Lower leg skin (tissue), 4 donors: Measurements from ENCODE around the gene GOLGA8M. TPM values are rescaled to one million over a fixed set of nuclear protein-coding genes. Genes with fewer than 3 reads are reported as not detected.
"Not testable (repeated sequence)": the region's sequence is repeated elsewhere in the genome, so short reads cannot be mapped to it uniquely, and the experiment has no call there.

ENCODE experiments used
- DNase-seq, 2 donors: peaks; one replicate each; pipeline ENCODE4 v3.0.0-alpha.2; 2019; ENCODE audit warnings: low spot score in 2 of 2
- H3K4me3 ChIP-seq: fragments of 200-600 bp; sonication (generic); 2 replicates; pipeline ENCODE4 v1.5.1; 2017; ENCODE audit warnings: mild to moderate bottlenecking, low read depth; ENCODE audit not compliant: poor library complexity, severe bottlenecking
- POLR2A ChIP-seq, 2 donors: fragments of 450-650 bp; IDR thresholded peaks; one replicate each; pipeline ENCODE4 v1.6.1; 2016 to 2017; ENCODE audit warnings: antibody characterized with exemption in 2 of 2, mild to moderate bottlenecking in 1 of 2, moderate library complexity in 1 of 2
- WGBS, 2 donors: methylation state at CpG; one replicate each; pipeline ENCODE4 v1.1.5; 2018; 5-methylcytosine and 5-hydroxymethylcytosine counted together
- intact Hi-C: fragments of 100-400 bp; cut with DNase I; formaldehyde crosslinking; loops from one replicate; pipeline ENCODE4 v1.15.0; 2023; ENCODE audit warnings: low total_unique reads
- total RNA-seq, 4 donors: library from RNA; depleted of rRNA; stranded (reverse); fragments of >200 nt; gene quantifications; one replicate each; pipeline ENCODE4 v1.1.0, GENCODE V29; 2016
- TF ChIP-seq, protein P1 (sequence below), 3 donors: fragments of 450-650 bp; IDR thresholded peaks; one replicate each; pipeline ENCODE4 v1.5.1; 2016; ENCODE audit warnings: antibody characterized with exemption in 3 of 3, mild to moderate bottlenecking in 3 of 3, moderate library complexity in 2 of 3

The GOLGA8M gene
- total RNA-seq = 1 to 10 TPM in 1 of 4 donors, under 1 TPM in 1, not detected in 2; 0.13 to 1.6 TPM

DNA sequence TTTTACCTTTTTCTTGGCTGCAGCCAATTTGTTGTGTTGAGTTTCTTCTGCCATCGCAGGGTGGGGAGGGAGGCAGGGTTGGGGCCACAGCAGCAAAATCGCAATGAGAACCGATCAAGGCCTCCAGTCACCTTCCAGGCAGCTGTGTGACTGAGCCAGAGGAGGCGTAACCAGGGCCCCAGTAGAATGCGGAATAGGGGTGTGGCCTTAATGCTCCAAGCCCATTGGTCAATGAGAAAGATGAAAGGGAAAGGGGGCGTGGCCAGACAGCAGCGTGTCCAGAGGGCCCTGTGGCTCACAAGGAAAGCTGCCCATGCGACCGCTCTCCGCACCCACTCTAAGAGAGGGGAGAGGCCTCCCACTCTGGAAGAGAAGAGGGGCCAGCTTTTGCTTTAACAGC, at the start of gene GOLGA8M:
GOLGA8M (minus strand) TSS at position 152 of the 400 bp plus-strand sequence; CDS start at position 54, 98 bp downstream.
- DNase-seq, intact Hi-C loops, H3K4me3 ChIP-seq: not testable (repeated sequence)
- no CpG with 5 or more reads among the region's 10 CpGs for WGBS, 2 donors

- 69 to 84% methylated on average over 6 of the region's 6 CpGs for WGBS, 2 donors
- DNase-seq, H3K4me3 ChIP-seq, intact Hi-C loops: not testable (repeated sequence)
Observed at GRCh38 chr15:28742890-28743289, 30.7 kb upstream of the GOLGA8M start.

GRCh38 chr15:28738590-28739292, 26.5 kb upstream of the GOLGA8M start:
- H3K4me3 ChIP-seq, DNase-seq, intact Hi-C loops: not testable (repeated sequence)
- 19 to 21% methylated on average over 7 to 9 of the region's 9 CpGs for WGBS, 2 donors

DNA sequence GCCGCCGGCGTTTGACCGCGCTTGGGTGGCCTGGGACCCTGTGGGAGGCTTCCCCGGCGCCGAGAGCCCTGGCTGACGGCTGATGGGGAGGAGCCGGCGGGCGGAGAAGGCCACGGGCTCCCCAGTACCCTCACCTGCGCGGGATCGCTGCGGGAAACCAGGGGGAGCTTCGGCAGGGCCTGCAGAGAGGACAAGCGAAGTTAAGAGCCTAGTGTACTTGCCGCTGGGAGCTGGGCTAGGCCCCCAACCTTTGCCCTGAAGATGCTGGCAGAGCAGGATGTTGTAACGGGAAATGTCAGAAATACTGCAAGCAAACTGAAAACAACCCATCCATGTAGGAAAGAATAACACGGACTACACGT, 26.0 kb upstream of the GOLGA8M start:
- 0 to 2% methylated on average over 3 of the region's 23 CpGs for WGBS, 2 donors
- peak overlapping the region; percentile 17 for H3K4me3 ChIP-seq
- intact Hi-C loops, DNase-seq: not testable (repeated sequence)

DNA sequence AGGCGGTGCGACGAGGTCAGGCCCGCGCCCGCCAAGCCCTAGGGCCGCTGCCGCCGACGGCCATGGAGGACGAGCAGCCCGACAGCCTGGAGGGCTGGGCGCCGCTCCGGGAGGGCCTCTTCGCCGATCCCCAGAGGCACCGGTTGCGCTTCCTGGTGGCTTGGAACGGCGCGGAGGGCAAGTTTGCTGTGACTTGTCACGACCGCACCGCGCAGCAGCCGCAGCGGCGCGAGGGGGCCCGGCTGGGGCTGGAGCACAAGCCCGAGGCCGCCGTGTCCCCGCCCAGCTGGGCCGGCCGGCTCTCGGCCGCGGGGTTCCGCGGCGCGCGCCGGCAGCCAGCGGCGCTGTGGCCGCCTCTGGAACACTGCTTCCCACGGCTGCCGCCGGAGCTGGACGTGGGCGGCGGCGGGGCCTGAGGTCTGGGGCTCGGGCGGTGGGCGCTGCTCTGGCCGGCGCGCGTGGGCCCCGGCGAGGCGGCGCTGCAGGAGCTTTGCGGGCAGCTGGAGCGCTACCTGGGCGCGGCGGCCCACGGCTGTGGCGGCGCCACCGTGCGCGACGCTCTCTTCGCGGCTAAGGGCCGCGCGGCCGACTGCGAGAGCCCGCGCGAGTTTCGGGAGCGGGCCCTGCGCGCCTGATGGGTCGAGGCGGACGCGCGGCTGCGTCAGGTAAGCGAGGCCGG, 25.4 kb upstream of the GOLGA8M start:
- H3K4me3 ChIP-seq = peak overlapping the region; percentile 17
- 0 to 2% methylated on average over 6 to 7 of the region's 101 CpGs for WGBS, 2 donors
- DNase-seq, intact Hi-C loops: not testable (repeated sequence)

- intact Hi-C loops, H3K4me3 ChIP-seq, DNase-seq: not testable (repeated sequence)
- 21 to 52% methylated on average over 2 of the region's 2 CpGs for WGBS, 2 donors
Observed at GRCh38 chr15:28728061-28728460, 15.8 kb upstream of the GOLGA8M start.

GRCh38 chr15:28727026-28727425, 14.8 kb upstream of the GOLGA8M start:
- DNase-seq, intact Hi-C loops, H3K4me3 ChIP-seq: not testable (repeated sequence)
- 94 to 98% methylated on average over 14 of the region's 14 CpGs for WGBS, 2 donors

GRCh38 chr15:28726102-28726501, 13.9 kb upstream of the GOLGA8M start:
- no peak for DNase-seq
- 94 to 97% methylated on average over 17 of the region's 17 CpGs for WGBS, 2 donors

DNA sequence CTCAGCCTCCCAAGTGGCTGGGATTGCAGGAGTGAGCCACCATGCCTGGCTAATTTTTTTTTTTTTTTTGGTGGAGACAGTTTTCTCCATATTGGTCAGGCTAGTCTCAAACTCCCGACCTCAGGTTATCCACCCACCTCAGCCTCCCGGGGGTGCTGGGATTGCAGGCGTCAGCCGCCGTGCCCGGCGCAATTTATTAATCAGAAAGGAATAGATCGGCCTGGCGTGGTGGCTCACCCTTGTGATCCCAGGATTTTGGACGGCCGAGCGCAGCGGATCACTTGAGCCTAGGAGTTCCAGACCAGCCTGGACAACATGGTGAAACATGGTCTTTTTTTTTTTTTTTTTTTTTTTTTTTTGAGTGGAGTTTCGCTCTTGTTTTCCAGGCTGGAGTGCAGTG, 13.3 kb upstream of the GOLGA8M start:
- TF ChIP-seq, protein P1, sequence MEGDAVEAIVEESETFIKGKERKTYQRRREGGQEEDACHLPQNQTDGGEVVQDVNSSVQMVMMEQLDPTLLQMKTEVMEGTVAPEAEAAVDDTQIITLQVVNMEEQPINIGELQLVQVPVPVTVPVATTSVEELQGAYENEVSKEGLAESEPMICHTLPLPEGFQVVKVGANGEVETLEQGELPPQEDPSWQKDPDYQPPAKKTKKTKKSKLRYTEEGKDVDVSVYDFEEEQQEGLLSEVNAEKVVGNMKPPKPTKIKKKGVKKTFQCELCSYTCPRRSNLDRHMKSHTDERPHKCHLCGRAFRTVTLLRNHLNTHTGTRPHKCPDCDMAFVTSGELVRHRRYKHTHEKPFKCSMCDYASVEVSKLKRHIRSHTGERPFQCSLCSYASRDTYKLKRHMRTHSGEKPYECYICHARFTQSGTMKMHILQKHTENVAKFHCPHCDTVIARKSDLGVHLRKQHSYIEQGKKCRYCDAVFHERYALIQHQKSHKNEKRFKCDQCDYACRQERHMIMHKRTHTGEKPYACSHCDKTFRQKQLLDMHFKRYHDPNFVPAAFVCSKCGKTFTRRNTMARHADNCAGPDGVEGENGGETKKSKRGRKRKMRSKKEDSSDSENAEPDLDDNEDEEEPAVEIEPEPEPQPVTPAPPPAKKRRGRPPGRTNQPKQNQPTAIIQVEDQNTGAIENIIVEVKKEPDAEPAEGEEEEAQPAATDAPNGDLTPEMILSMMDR (IDR thresholded peaks at IDR 0.05) = no peak
- no peak for TF ChIP-seq POLR2A (IDR thresholded peaks at IDR 0.05)
- WGBS, 2 donors = 95 to 98% methylated on average over 12 to 14 of the region's 14 CpGs
- intact Hi-C loops = no loop called here
- no peak overlapping the region for H3K4me3 ChIP-seq
- no peak for DNase-seq

More at GRCh38 chr15:28726102-28726501, 13.9 kb upstream of the GOLGA8M start:
- intact Hi-C loops = no loop called here
- no peak for TF ChIP-seq POLR2A (IDR thresholded peaks at IDR 0.05)
- TF ChIP-seq, protein P1 (IDR thresholded peaks at IDR 0.05) = no peak
- H3K4me3 ChIP-seq = no peak overlapping the region

DNA sequence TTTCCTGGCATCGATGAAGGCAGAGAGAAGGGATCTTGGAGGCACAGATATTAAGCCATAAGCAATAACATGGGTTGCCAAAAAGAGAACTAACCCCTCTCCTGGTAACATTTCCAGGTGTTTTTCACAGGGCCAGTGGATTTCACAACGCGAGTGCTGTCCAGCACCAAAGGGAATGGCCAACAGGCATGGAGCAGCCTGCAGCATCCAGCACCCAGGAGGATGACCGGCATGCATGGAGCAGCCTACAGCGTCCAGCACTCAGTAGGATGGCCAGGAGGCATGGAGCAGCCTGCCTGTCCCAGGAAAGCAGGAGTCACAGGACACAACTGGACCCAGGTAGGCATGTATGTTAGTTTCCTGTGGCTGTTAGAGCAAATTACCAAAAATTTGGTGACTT, 11.8 kb upstream of the GOLGA8M start:
- intact Hi-C loops, DNase-seq: not testable (repeated sequence)
- 83 to 95% methylated on average over 2 to 4 of the region's 5 CpGs for WGBS, 2 donors

GRCh38 chr15:28719626-28720025, 7.4 kb upstream of the GOLGA8M start:
- H3K4me3 ChIP-seq, intact Hi-C loops, DNase-seq: not testable (repeated sequence)
- 65 to 66% methylated on average over 4 of the region's 4 CpGs for WGBS, 2 donors

More for the DNA sequence above, 11.8 kb upstream of the GOLGA8M start:
- not testable (repeated sequence) for H3K4me3 ChIP-seq

DNA sequence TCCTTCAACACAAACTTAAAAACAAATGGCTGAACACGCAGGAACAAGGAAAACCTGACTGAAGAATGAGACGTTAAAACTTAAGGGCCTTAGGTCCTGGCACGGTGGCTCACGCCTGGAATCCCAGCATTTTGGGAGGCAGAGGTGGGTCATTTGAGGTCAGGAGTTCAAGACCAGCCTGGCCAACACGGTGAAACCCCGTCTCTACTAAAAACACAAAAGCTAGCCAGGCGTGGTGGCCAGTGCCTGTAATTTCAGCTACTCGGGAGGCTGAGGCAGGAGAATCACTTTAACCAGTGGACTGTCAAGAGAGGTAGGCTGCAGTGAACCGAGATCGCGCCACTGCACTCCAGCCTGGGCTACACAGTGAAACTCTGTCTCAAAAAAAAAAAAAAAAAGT, 6.4 kb upstream of the GOLGA8M start:
- H3K4me3 ChIP-seq, intact Hi-C loops, DNase-seq: not testable (repeated sequence)
- 78 to 89% methylated on average over 11 of the region's 11 CpGs for WGBS, 2 donors

- H3K4me3 ChIP-seq, DNase-seq, intact Hi-C loops: not testable (repeated sequence)
- WGBS, 2 donors = 83 to 85% methylated on average over 4 of the region's 4 CpGs
Observed at GRCh38 chr15:28714176-28714575, 2.0 kb upstream of the GOLGA8M start.
